ENCODE results near the gene UEVLD.

The UEVLD gene

GRCh38 chr11:18493310-18493709 lies 95.2 kb downstream of the UEVLD start:
- Histone ChIP-seq H3K9ac (ENCODE audit: low read length) (no peak overlapping the region), H3K36me3 (ENCODE audit: control insufficient read depth in 1 of 2, insufficient read depth in 2 of 2, low read length in 2 of 2) (peaks cover 8 to 13% of the 10 kb centered on the region in 2 experiments), H2BK5ac (ENCODE audit: low read depth, low read length, poor library complexity) (no peak overlapping the region), H2BK120ac (ENCODE audit: insufficient read depth, low read length, poor library complexity) (no peak overlapping the region), H4K8ac (ENCODE audit: low read depth, low read length) (no peak overlapping the region), H3K23ac (ENCODE audit: low read length) (no peak overlapping the region), H4K91ac (ENCODE audit: low read depth, low read length) (no peak overlapping the region), H3K4ac (ENCODE audit: low read depth, low read length) (no peak overlapping the region), H3K4me1 (ENCODE audit: control insufficient read depth in 1 of 2, insufficient read depth in 2 of 2, low read length in 2 of 2) (peaks cover 9% of the 10 kb centered on the region in 2 experiments), H3K4me3 (ENCODE audit: low read depth, low read length) (no peak overlapping the region), H3K18ac (ENCODE audit: low read length) (no peak overlapping the region), H3K14ac (ENCODE audit: low read length) (no peak overlapping the region), H3K27ac (ENCODE audit: low read depth, low read length) (no peak overlapping the region), H3K79me2 (ENCODE audit: control insufficient read depth, insufficient read depth, low read length, poor library complexity) (no peaks in the 10 kb centered on the region), H3K4me2 (ENCODE audit: low read length) (no peak overlapping the region), H2AK5ac (ENCODE audit: low read length) (no peak overlapping the region), H4K12ac (ENCODE audit: low read depth, low read length) (no peak overlapping the region), H3K79me1 (ENCODE audit: low read length) (no peaks in the 10 kb centered on the region), H3K27me3 (ENCODE audit: insufficient read depth, low read length) (no peaks in the 10 kb centered on the region), H2AFZ (ENCODE audit: insufficient read depth, low read length, poor library complexity) (no peak overlapping the region), H2BK12ac (ENCODE audit: low read length) (no peak overlapping the region), H3K9me3 (ENCODE audit: insufficient read depth, low read depth, low read length) (no peaks in the 10 kb centered on the region)
- no CpG with 5 or more reads among the region's 4 CpGs for WGBS (ENCODE audit: extremely low coverage, insufficient coverage, insufficient read length)
- no peak for DNase-seq

- Histone ChIP-seq H3K4me2 (ENCODE audit: low read length) (no peak overlapping the region), H2AFZ (ENCODE audit: insufficient read depth, low read length, poor library complexity) (no peak overlapping the region), H3K18ac (ENCODE audit: low read length) (no peak overlapping the region), H3K9me3 (ENCODE audit: insufficient read depth, low read depth, low read length) (no peaks in the 10 kb centered on the region), H3K36me3 (ENCODE audit: control insufficient read depth in 1 of 2, insufficient read depth in 2 of 2, low read length in 2 of 2) (peaks cover 8 to 11% of the 10 kb centered on the region in 2 experiments), H3K27me3 (ENCODE audit: insufficient read depth, low read length) (no peaks in the 10 kb centered on the region), H3K4ac (ENCODE audit: low read depth, low read length) (no peak overlapping the region), H3K23ac (ENCODE audit: low read length) (no peak overlapping the region), H3K79me2 (ENCODE audit: control insufficient read depth, insufficient read depth, low read length, poor library complexity) (no peaks in the 10 kb centered on the region), H3K4me1 (ENCODE audit: control insufficient read depth in 1 of 2, insufficient read depth in 2 of 2, low read length in 2 of 2) (peaks cover 9% of the 10 kb centered on the region in 2 experiments), H4K8ac (ENCODE audit: low read depth, low read length) (no peak overlapping the region), H3K4me3 (ENCODE audit: low read depth, low read length) (no peak overlapping the region), H3K79me1 (ENCODE audit: low read length) (no peaks in the 10 kb centered on the region), H2AK5ac (ENCODE audit: low read length) (no peak overlapping the region), H2BK12ac (ENCODE audit: low read length) (no peak overlapping the region), H3K14ac (ENCODE audit: low read length) (no peak overlapping the region), H2BK5ac (ENCODE audit: low read depth, low read length, poor library complexity) (no peak overlapping the region), H2BK120ac (ENCODE audit: insufficient read depth, low read length, poor library complexity) (no peak overlapping the region), H4K12ac (ENCODE audit: low read depth, low read length) (no peak overlapping the region), H3K9ac (ENCODE audit: low read length) (no peak overlapping the region), H4K91ac (ENCODE audit: low read depth, low read length) (no peak overlapping the region), H3K27ac (ENCODE audit: low read depth, low read length) (no peak overlapping the region)
- DNase-seq, result no peak
Measured at GRCh38 chr11:18492888-18493287, 95.6 kb downstream of the UEVLD start.

- no CpG with 5 or more reads among the region's 2 CpGs for WGBS (ENCODE audit: extremely low coverage, insufficient coverage, insufficient read length)
- Histone ChIP-seq H2AFZ (ENCODE audit: insufficient read depth, low read length, poor library complexity) (no peak overlapping the region), H3K36me3 (ENCODE audit: control insufficient read depth in 1 of 2, insufficient read depth in 2 of 2, low read length in 2 of 2) (peaks cover 8 to 10% of the 10 kb centered on the region in 2 experiments), H3K27ac (ENCODE audit: low read depth, low read length) (no peak overlapping the region), H4K8ac (ENCODE audit: low read depth, low read length) (no peak overlapping the region), H3K79me1 (ENCODE audit: low read length) (no peaks in the 10 kb centered on the region), H4K91ac (ENCODE audit: low read depth, low read length) (no peak overlapping the region), H2AK5ac (ENCODE audit: low read length) (no peak overlapping the region), H3K4me1 (ENCODE audit: control insufficient read depth in 1 of 2, insufficient read depth in 2 of 2, low read length in 2 of 2) (peaks cover 9% of the 10 kb centered on the region in 2 experiments), H3K27me3 (ENCODE audit: insufficient read depth, low read length) (no peaks in the 10 kb centered on the region), H2BK12ac (ENCODE audit: low read length) (no peak overlapping the region), H3K4me2 (ENCODE audit: low read length) (no peak overlapping the region), H3K18ac (ENCODE audit: low read length) (no peak overlapping the region), H3K4ac (ENCODE audit: low read depth, low read length) (no peak overlapping the region), H3K9me3 (ENCODE audit: insufficient read depth, low read depth, low read length) (no peaks in the 10 kb centered on the region), H2BK5ac (ENCODE audit: low read depth, low read length, poor library complexity) (no peak overlapping the region), H4K12ac (ENCODE audit: low read depth, low read length) (no peak overlapping the region), H3K79me2 (ENCODE audit: control insufficient read depth, insufficient read depth, low read length, poor library complexity) (no peaks in the 10 kb centered on the region), H3K14ac (ENCODE audit: low read length) (no peak overlapping the region), H3K23ac (ENCODE audit: low read length) (no peak overlapping the region), H3K9ac (ENCODE audit: low read length) (no peak overlapping the region), H2BK120ac (ENCODE audit: insufficient read depth, low read length, poor library complexity) (no peak overlapping the region), H3K4me3 (ENCODE audit: low read depth, low read length) (no peak overlapping the region)
- DNase-seq, result no peak
Measured at GRCh38 chr11:18491924-18492323, 96.6 kb downstream of the UEVLD start.

GRCh38 chr11:18490736-18491485 lies 97.6 kb downstream of the UEVLD start:
- Histone ChIP-seq H3K4me2 (ENCODE audit: low read length) (no peak overlapping the region), H3K27me3 (ENCODE audit: insufficient read depth, low read length) (no peaks in the 10 kb centered on the region), H3K79me2 (ENCODE audit: control insufficient read depth, insufficient read depth, low read length, poor library complexity) (no peaks in the 10 kb centered on the region), H2AFZ (ENCODE audit: insufficient read depth, low read length, poor library complexity) (no peak overlapping the region), H4K8ac (ENCODE audit: low read depth, low read length) (no peak overlapping the region), H3K18ac (ENCODE audit: low read length) (no peak overlapping the region), H3K4me3 (ENCODE audit: low read depth, low read length) (no peak overlapping the region), H3K4ac (ENCODE audit: low read depth, low read length) (no peak overlapping the region), H2BK12ac (ENCODE audit: low read length) (no peak overlapping the region), H2BK5ac (ENCODE audit: low read depth, low read length, poor library complexity) (no peak overlapping the region), H3K23ac (ENCODE audit: low read length) (no peak overlapping the region), H3K27ac (ENCODE audit: low read depth, low read length) (peak overlapping the region; percentile 16), H3K9ac (ENCODE audit: low read length) (no peak overlapping the region), H4K91ac (ENCODE audit: low read depth, low read length) (peak overlapping the region; percentile 2), H3K79me1 (ENCODE audit: low read length) (no peaks in the 10 kb centered on the region), H2BK120ac (ENCODE audit: insufficient read depth, low read length, poor library complexity) (no peak overlapping the region), H4K12ac (ENCODE audit: low read depth, low read length) (no peak overlapping the region), H3K36me3 (ENCODE audit: control insufficient read depth in 1 of 2, insufficient read depth in 2 of 2, low read length in 2 of 2) (peaks cover 8 to 10% of the 10 kb centered on the region in 2 experiments), H3K9me3 (ENCODE audit: insufficient read depth, low read depth, low read length) (no peaks in the 10 kb centered on the region), H3K4me1 (ENCODE audit: control insufficient read depth in 1 of 2, insufficient read depth in 2 of 2, low read length in 2 of 2) (peaks cover 9% of the 10 kb centered on the region in 2 experiments), H3K14ac (ENCODE audit: low read length) (no peak overlapping the region), H2AK5ac (ENCODE audit: low read length) (no peak overlapping the region)
- peak; percentile 27 for DNase-seq
- no CpG with 5 or more reads among the region's 15 CpGs for WGBS (ENCODE audit: extremely low coverage, insufficient coverage, insufficient read length)
